ENCODE measurements around the gene PPME1.

PPME1 gene

DNA sequence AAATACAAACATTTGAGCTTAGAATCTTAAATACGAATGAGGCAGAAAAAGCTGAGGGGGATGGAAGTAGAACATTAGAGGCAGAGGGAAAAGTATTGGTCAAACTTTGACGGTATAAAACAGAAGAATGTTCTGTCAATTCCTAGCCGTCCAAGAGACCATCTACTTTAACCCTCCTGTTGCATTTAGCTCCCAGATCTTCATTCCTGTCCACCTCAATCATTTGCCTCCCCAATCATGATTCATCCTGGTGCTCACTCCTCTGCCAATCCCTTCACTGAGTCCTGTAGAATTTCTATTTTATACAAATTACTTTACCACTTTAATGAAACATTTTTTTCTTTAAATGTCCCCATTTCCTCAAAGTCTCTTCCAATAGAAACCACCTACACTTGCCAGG lies 28.5 kb upstream of the PPME1 start:
- DNase-seq (ENCODE audit: low read depth in 2 of 2): peak in 1 of 2 donors; percentile 44
- TF ChIP-seq, protein P1, sequence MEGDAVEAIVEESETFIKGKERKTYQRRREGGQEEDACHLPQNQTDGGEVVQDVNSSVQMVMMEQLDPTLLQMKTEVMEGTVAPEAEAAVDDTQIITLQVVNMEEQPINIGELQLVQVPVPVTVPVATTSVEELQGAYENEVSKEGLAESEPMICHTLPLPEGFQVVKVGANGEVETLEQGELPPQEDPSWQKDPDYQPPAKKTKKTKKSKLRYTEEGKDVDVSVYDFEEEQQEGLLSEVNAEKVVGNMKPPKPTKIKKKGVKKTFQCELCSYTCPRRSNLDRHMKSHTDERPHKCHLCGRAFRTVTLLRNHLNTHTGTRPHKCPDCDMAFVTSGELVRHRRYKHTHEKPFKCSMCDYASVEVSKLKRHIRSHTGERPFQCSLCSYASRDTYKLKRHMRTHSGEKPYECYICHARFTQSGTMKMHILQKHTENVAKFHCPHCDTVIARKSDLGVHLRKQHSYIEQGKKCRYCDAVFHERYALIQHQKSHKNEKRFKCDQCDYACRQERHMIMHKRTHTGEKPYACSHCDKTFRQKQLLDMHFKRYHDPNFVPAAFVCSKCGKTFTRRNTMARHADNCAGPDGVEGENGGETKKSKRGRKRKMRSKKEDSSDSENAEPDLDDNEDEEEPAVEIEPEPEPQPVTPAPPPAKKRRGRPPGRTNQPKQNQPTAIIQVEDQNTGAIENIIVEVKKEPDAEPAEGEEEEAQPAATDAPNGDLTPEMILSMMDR (IDR thresholded peaks at IDR 0.05; ENCODE audit: low read depth, low read length): no peak

DNA sequence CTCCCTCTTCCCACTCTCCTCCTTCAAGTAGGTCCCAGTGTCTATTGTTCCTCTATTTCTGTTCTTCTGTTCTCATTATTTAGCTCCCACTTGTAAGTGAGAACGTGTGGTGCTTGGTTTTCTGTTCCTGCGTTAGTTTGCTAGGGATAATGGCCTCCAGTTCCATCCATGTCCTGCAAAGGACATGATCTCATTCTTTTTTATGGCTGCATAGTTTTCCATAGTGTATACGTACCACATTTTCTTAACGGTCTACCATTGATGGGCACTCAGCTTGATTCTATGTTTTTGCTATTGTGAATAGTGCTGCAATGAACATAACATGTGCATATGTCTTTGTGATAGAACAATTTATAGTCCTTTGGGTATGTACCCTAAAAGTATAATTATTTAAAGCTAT lies 26.5 kb upstream of the PPME1 start:
- TF ChIP-seq, protein P1 (IDR thresholded peaks at IDR 0.05; ENCODE audit: low read depth, low read length): no peak
- H3K4me3 ChIP-seq (replicated peaks in 1 of 2; ENCODE audit: low read depth in 2 of 2, low read length in 2 of 2): no peak overlapping the region
- no peak for DNase-seq (ENCODE audit: low read depth in 2 of 2)

More for the DNA sequence above, 28.5 kb upstream of the PPME1 start:
- no peak overlapping the region for H3K4me3 ChIP-seq (replicated peaks in 1 of 2; ENCODE audit: low read depth in 2 of 2, low read length in 2 of 2)

DNA sequence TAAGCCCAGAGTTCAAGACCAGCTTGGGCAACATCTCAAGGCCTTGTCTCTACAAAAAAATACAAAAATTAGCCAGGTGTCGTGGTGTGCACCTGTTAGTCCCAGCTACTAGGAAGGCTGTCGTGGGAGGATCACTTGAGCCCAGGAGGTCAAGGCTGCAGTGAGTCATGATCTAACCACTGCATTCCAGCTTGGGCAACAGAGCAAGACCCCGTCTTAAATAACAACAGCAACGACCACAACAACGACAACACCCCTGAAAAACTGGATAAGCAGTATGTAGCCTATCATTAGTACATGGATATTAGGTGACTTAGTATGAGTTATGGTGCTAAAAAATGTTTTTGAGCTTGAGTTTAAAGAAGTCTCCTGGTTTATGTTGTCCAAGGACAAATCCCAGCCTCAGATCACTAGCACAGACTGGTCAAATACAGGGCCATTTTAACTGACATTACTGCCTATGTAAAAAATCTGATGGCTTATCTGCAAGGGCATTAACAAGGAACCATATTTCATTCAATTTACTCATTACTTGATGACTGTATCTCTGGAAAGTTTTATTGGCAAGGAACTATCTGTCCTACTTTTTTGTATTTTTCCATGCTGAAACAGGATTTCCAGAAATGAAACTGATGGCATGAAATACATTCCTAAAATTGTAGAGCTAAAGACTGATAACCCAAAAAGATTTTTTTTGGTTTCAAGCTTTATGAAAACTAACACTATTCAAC lies 23.7 kb upstream of the PPME1 start:
- peak in 1 of 2 donors; percentile 40 for DNase-seq (ENCODE audit: low read depth in 2 of 2)
- no peak overlapping the region for H3K4me3 ChIP-seq (replicated peaks in 1 of 2; ENCODE audit: low read depth in 2 of 2, low read length in 2 of 2)
- TF ChIP-seq, protein P1 (IDR thresholded peaks at IDR 0.05; ENCODE audit: low read depth, low read length): no peak

DNA sequence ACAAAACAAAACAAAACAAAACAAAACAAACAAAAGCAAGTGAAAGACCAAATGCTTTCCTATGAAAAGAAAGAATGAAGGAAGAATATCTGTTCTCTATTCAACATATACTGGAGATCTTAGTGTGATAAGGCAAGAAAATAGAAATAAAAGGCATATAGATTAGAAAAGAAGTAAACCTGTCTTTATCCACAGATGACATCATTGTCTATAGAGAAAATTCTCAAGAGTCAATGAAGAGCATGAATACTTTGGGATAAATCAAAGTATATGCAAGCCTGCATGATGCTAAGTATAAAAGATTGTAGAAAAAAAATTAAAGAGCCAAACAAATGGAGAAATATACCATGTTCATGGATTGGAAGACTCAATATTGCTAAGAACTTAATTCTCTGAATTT lies 17.9 kb upstream of the PPME1 start:
- no peak overlapping the region for H3K4me3 ChIP-seq (replicated peaks in 1 of 2; ENCODE audit: low read depth in 2 of 2, low read length in 2 of 2)
- DNase-seq (ENCODE audit: low read depth in 2 of 2): no peak
- TF ChIP-seq, protein P1 (IDR thresholded peaks at IDR 0.05; ENCODE audit: low read depth, low read length): no peak

DNA sequence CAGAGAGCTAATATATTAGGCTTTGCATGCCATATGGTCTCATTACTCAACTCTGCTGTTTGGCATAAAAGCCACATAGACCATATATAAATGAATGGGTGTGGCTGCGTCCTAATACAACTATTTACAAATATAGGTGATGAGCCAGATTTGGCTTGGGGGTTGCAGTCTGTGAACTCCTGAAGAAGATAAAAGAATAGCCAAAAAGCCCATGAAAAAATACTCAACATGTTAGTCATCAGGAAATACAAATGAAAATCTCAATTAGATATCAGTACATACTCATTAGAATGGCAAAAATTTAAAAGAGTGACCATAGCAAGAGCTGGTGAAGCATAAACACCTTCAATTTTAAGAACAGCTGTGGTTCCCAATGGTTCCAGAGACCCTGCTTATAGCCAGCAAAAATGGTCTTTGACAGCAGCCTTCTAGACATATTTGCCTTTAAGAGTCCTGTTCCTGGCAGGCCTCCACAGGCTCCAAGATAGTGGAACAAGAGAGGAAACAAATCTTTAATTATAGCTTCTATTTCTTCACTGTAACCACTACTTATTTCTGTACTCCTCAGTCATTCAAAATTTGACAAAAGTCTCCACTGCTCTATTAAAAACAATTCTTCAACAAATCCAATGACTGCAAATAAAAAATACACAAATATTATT lies 16.3 kb upstream of the PPME1 start:
- DNase-seq (ENCODE audit: low read depth in 2 of 2): peak; percentile 33 to 61
- H3K4me3 ChIP-seq (replicated peaks in 1 of 2; ENCODE audit: low read depth in 2 of 2, low read length in 2 of 2): no peak overlapping the region
- TF ChIP-seq, protein P1 (IDR thresholded peaks at IDR 0.05; ENCODE audit: low read depth, low read length): no peak

DNA sequence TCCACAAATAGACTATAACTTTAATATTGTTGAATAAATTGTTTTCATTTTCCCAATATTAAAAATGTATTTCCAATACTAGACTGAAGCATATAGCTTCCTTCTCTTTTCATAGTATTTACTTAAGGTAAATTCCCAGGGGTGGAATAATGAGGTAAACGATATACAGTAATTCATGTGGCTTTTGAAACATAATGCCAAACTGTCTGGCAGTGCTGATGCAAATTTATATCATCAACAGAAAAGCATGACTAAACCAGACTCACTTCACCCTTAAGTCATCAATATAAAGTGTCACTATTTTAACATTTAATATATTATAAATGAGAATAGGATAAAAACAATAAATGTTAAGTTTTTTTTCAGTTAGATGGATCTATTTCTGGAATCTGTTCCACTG lies 13.9 kb upstream of the PPME1 start:
- H3K4me3 ChIP-seq (replicated peaks in 1 of 2; ENCODE audit: low read depth in 2 of 2, low read length in 2 of 2): no peak overlapping the region
- TF ChIP-seq, protein P1 (IDR thresholded peaks at IDR 0.05; ENCODE audit: low read depth, low read length): no peak
- DNase-seq (ENCODE audit: low read depth in 2 of 2): peak in 1 of 2 donors; percentile 45

Data from cardiac fibroblast (primary cell).